ENCODE measurements around the gene TEX29. TPM values are rescaled to one million over a fixed set of nuclear protein-coding genes. Genes with fewer than 3 reads are reported as not detected.

TEX29 gene
- total RNA-seq, 4 donors from 2014 or later, result 1.1 to 3.4 TPM; not detected in 2

- Histone ChIP-seq H3K27ac (no peak overlapping the region), H3K9me3 (no peaks in the 10 kb centered on the region), H3K4me1 (no peaks in the 10 kb centered on the region), H3K36me3 (peaks cover 0 to 10% of the 10 kb centered on the region in 2 donors), H3K27me3 (no peaks in the 10 kb centered on the region), H3K4me3 (no peak overlapping the region)
- in situ Hi-C loops (cut with MboI; ENCODE audit: low sequenced_read_pairs in 4 of 4) (no loop called here), intact Hi-C loops (cut with DNase I; ENCODE audit: low total_unique reads) (no loop called here)
- TF ChIP-seq POLR2A (IDR thresholded peaks at IDR 0.05) (no peak), CTCF (IDR thresholded peaks at IDR 0.05 in 4 of 5, conservative IDR thresholded peaks at IDR 0.05 in 1 of 5) (no peak)
- no peak for DNase-seq
- no peak for ATAC-seq
These were observed 4.2 kb upstream of the TEX29 start for GRCh38 chr13:111316161-111316730.

- Histone ChIP-seq H3K36me3 (peaks cover 0 to 10% of the 10 kb centered on the region in 2 donors), H3K4me3 (no peak overlapping the region), H3K27me3 (no peaks in the 10 kb centered on the region), H3K4me1 (no peaks in the 10 kb centered on the region), H3K9me3 (no peaks in the 10 kb centered on the region), H3K27ac (no peak overlapping the region)
- ATAC-seq (no peak), DNase-seq (no peak)
- TF ChIP-seq CTCF (IDR thresholded peaks at IDR 0.05 in 4 of 5, conservative IDR thresholded peaks at IDR 0.05 in 1 of 5), result no peak
- no peak for TF ChIP-seq POLR2A (IDR thresholded peaks at IDR 0.05)
- intact Hi-C loops (cut with DNase I; ENCODE audit: low total_unique reads) (no loop called here), in situ Hi-C loops (cut with MboI; ENCODE audit: low sequenced_read_pairs in 4 of 4) (no loop called here)
These were observed 3.3 kb upstream of the TEX29 start for GRCh38 chr13:111317042-111317550.

GRCh38 chr13:111317571-111318345 lies 2.7 kb upstream of the TEX29 start:
- H3K9me3 ChIP-seq, result no peaks in the 10 kb centered on the region
- ATAC-seq (no peak), DNase-seq (no peak)
- intact Hi-C loops (cut with DNase I; ENCODE audit: low total_unique reads) (no loop called here), in situ Hi-C loops (cut with MboI; ENCODE audit: low sequenced_read_pairs in 4 of 4) (no loop called here)
- no peaks in the 10 kb centered on the region for H3K4me1 ChIP-seq
- no peak overlapping the region for H3K27ac ChIP-seq
- H3K36me3 ChIP-seq, result peaks cover 0 to 10% of the 10 kb centered on the region in 2 donors
- H3K4me3 ChIP-seq, result no peak overlapping the region
- no peaks in the 10 kb centered on the region for H3K27me3 ChIP-seq
- TF ChIP-seq CTCF (IDR thresholded peaks at IDR 0.05 in 4 of 5, conservative IDR thresholded peaks at IDR 0.05 in 1 of 5) (no peak), POLR2A (IDR thresholded peaks at IDR 0.05) (no peak)

- Histone ChIP-seq H3K4me1 (no peaks in the 10 kb centered on the region), H3K9me3 (no peaks in the 10 kb centered on the region), H3K27ac (no peak overlapping the region), H3K27me3 (no peaks in the 10 kb centered on the region), H3K36me3 (peaks cover 0 to 10% of the 10 kb centered on the region in 2 donors), H3K4me3 (no peak overlapping the region)
- no peak for TF ChIP-seq POLR2A (IDR thresholded peaks at IDR 0.05)
- TF ChIP-seq CTCF (IDR thresholded peaks at IDR 0.05 in 4 of 5, conservative IDR thresholded peaks at IDR 0.05 in 1 of 5), result no peak
- no peak for ATAC-seq
- in situ Hi-C loops (cut with MboI; ENCODE audit: low sequenced_read_pairs in 4 of 4) (no loop called here), intact Hi-C loops (cut with DNase I; ENCODE audit: low total_unique reads) (no loop called here)
- no peak for DNase-seq
These were observed 2.1 kb upstream of the TEX29 start for GRCh38 chr13:111318386-111318785.

All from gastrocnemius medialis (tissue), 4 donors.